CD4-positive, alpha-beta memory T cell (primary cell): ENCODE data around the gene RABEP2. TPM values are rescaled to one million over a fixed set of nuclear protein-coding genes. Genes with fewer than 3 reads are reported as not detected.
A peak's percentile ranks its signal among the peaks of the same experiment; 100 is the strongest.

Experiments used
- CTCF ChIA-PET: fragments of 350-600 bp; sonication (Branson Sonifier 250); formaldehyde crosslinking; loops from one replicate; lab custom pipeline; 2021; ENCODE audit warnings: inconsistent platforms; ENCODE audit not compliant: partially characterized antibody; lab: Charles Lee
- POLR2A ChIA-PET: fragments of 350-600 bp; sonication (Branson Sonifier 250); formaldehyde crosslinking; loops from one replicate; lab custom pipeline; 2021; ENCODE audit not compliant: partially characterized antibody; lab: Charles Lee
- DNase-seq, 5 donors: peaks; one replicate each; pipeline versions ENCODE4 v3.0.0 to v3.0.0-alpha.2; 2020 to 2022; ENCODE audit warnings: mixed read lengths in 1 of 5
- H3K27ac ChIP-seq: one replicate; pipeline ENCODE4 v1.7.0; 2013; ENCODE audit warnings: low read depth, low read length
- H3K27me3 ChIP-seq: 2 replicates; pipeline ENCODE4 v1.7.0; 2013; ENCODE audit warnings: mild to moderate bottlenecking, low read length, moderate library complexity; ENCODE audit not compliant: insufficient read depth
- H3K36me3 ChIP-seq: 2 replicates; pipeline ENCODE4 v1.7.0; 2013; ENCODE audit warnings: mild to moderate bottlenecking, low read length, moderate library complexity; ENCODE audit not compliant: insufficient read depth
- H3K4me1 ChIP-seq: 2 replicates; pipeline ENCODE4 v1.7.0; 2013; ENCODE audit warnings: mild to moderate bottlenecking, low read length, moderate library complexity; ENCODE audit not compliant: insufficient read depth
- H3K4me3 ChIP-seq, 2 donors: one replicate each; pipeline ENCODE4 v1.7.0; 2013; ENCODE audit warnings: low read length in 2 of 2, mild to moderate bottlenecking in 1 of 2
- H3K9me3 ChIP-seq, 2 donors: one replicate each; pipeline ENCODE4 v1.7.0; 2013; ENCODE audit warnings: low read length in 2 of 2, control low read depth in 1 of 2; ENCODE audit not compliant: control insufficient read depth in 1 of 2
- H3K27ac Mint-ChIP-seq, 7 donors: one replicate each; pipeline ENCODE4 v1.8.0; 2020 to 2021; ENCODE audit warnings: mixed read lengths in 7 of 7, mild to moderate bottlenecking in 6 of 7, inconsistent platforms in 3 of 7, moderate library complexity in 3 of 7
- H3K27me3 Mint-ChIP-seq, 2 donors: one replicate each; pipeline ENCODE4 v1.8.0; 2020 to 2021; ENCODE audit warnings: mixed read lengths in 2 of 2
- H3K36me3 Mint-ChIP-seq, 2 donors: one replicate each; pipeline ENCODE4 v1.8.0; 2020 to 2021; ENCODE audit warnings: mixed read lengths in 2 of 2, inconsistent platforms in 1 of 2, mild to moderate bottlenecking in 1 of 2
- H3K4me1 Mint-ChIP-seq, 4 donors: one replicate each; pipeline ENCODE4 v1.8.0; 2020 to 2021; ENCODE audit warnings: mixed read lengths in 4 of 4, mild to moderate bottlenecking in 1 of 4
- H3K4me3 Mint-ChIP-seq, 8 donors: one replicate each; pipeline ENCODE4 v1.8.0; 2020 to 2021; ENCODE audit warnings: mixed read lengths in 8 of 8, mild to moderate bottlenecking in 7 of 8, moderate library complexity in 6 of 8, inconsistent platforms in 3 of 8
- H3K9me3 Mint-ChIP-seq, 8 donors: one replicate each; pipeline ENCODE4 v1.8.0; 2020 to 2021; ENCODE audit warnings: mixed read lengths in 8 of 8, mild to moderate bottlenecking in 5 of 8, inconsistent platforms in 3 of 8, moderate library complexity in 1 of 8
- intact Hi-C: fragments of 100-400 bp; cut with micrococcal nuclease; formaldehyde crosslinking; loops from one replicate; pipeline ENCODE4 v1.15.1; 2023
- polyA plus RNA-seq, 2 donors: library from polyadenylated mRNA; unstranded; fragments of 300-500 nt; fragmentation: Illumina TruSeq; gene quantifications; one replicate each; pipeline ENCODE4 v1.2.3, GENCODE V29; 2021
- total RNA-seq, 2 experiments: library from RNA; stranded (reverse); gene quantifications; one replicate each; pipeline ENCODE4 v1.2.3, GENCODE V29; 2021

RABEP2 gene
- total and polyA plus RNA-seq, 4 experiments from 2014 or later: 3.1 to 29.0 (median 15.4) TPM

DNA sequence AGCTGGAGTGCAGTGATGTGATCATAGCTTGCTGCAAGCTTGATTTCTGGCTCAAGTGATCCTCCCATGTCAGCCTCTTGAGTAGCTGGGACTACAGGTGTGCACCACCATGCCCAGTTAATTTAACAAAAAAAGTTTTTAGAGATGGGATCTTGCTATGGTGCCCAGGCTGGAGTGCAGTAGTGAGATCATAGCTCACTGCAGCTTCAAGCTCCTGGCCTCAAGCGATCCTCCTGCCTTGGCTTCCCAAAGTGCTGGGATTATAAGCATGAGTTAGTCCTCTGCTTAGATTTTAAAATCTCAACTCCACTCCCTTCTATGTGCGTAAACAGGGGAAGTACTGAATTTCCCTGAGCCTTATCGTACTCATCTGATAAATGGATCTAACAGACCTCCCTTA is 6.3 kb downstream of the RABEP2 start:
- intact Hi-C loops: no loop called here
- POLR2A ChIA-PET: no interaction called here
- no peak overlapping the region for H3K27ac Mint-ChIP-seq
- Histone ChIP-seq H3K27ac (no peak overlapping the region), H3K9me3 (no peaks in the 10 kb centered on the region), H3K36me3 (peaks cover 10% of the 10 kb centered on the region), H3K4me3 (no peak overlapping the region), H3K27me3 (no peaks in the 10 kb centered on the region), H3K4me1 (no peaks in the 10 kb centered on the region)
- DNase-seq: no peak
- H3K27me3 Mint-ChIP-seq: no peaks in the 10 kb centered on the region
- no peaks in the 10 kb centered on the region for H3K9me3 Mint-ChIP-seq
- no peak overlapping the region for H3K4me3 Mint-ChIP-seq
- H3K4me1 Mint-ChIP-seq: peaks cover 0 to 5% (median 2%) of the 10 kb centered on the region in 4 donors
- H3K36me3 Mint-ChIP-seq: peaks cover 28 to 36% of the 10 kb centered on the region in 2 donors
- CTCF ChIA-PET: interaction anchor here (1.0 to 1.3 kb wide), 3 partner anchors 17 to 56 kb away, joined by 3 to 4 read pairs (median 3); no protein-coding TSS in a partner anchor

DNA sequence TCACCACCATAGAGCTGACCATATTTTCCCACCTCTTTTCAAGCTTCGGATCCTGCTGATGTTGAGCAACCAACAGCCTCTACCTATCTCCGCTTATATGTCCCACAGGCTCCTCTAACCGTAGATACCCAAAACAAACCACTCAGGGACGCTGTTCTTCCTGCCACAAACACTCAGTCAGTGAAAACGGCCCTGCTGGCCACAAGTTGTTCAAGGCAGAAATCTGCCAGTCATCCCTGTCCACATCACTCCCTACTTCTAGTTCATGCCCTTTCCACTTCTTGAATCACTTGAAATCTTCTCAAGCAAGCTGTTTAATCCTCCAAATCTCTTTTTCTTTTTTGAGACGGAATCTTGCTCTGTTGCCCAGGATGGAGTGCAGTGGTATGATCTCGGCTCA is 7.9 kb downstream of the RABEP2 start:
- Mint-ChIP-seq H3K4me1 (no peaks in the 10 kb centered on the region), H3K36me3 (peaks cover 35 to 38% of the 10 kb centered on the region in 2 donors), H3K4me3 (no peak overlapping the region), H3K27ac (peak overlapping the region in 1 of 7 donors; percentile 62), H3K9me3 (no peaks in the 10 kb centered on the region), H3K27me3 (no peaks in the 10 kb centered on the region)
- no peak for DNase-seq
- intact Hi-C loops: no loop called here
- POLR2A ChIA-PET: no interaction called here
- Histone ChIP-seq H3K4me3 (no peak overlapping the region), H3K27me3 (no peaks in the 10 kb centered on the region), H3K36me3 (peaks cover 10% of the 10 kb centered on the region), H3K4me1 (no peaks in the 10 kb centered on the region), H3K9me3 (no peaks in the 10 kb centered on the region), H3K27ac (no peak overlapping the region)
- CTCF ChIA-PET: no interaction called here

DNA sequence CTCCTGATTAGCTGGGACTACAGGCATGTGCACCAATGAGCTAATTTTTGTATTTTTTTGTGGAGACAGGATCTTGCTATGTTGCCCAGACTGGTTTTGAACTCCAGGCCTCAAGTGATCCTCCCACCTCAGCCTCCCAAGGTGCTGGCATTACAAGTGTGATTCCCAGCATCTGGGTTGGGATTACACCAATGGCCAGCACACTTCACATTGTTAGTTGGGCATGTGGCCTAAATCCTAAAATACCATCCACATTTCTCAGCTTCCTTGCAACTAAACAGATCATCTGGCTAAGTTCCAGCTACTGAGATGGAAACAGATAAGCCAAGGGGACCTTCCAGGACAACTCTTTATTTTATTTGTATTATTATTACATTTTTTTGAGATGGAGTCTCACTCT is 9.9 kb downstream of the RABEP2 start:
- Mint-ChIP-seq H3K4me1 (no peaks in the 10 kb centered on the region), H3K27ac (peak overlapping the region in 1 of 7 donors; percentile 19), H3K27me3 (no peaks in the 10 kb centered on the region), H3K36me3 (peaks cover 30 to 39% of the 10 kb centered on the region in 2 donors), H3K4me3 (no peak overlapping the region), H3K9me3 (no peaks in the 10 kb centered on the region)
- peaks cover 10% of the 10 kb centered on the region for H3K36me3 ChIP-seq
- H3K9me3 ChIP-seq: no peaks in the 10 kb centered on the region
- ChIA-PET CTCF (interaction anchor here (0.9 to 1.5 kb wide), 3 partner anchors 15 to 32 kb away, joined by 3 read pairs; no protein-coding TSS in a partner anchor), POLR2A (no interaction called here)
- H3K4me1 ChIP-seq: no peaks in the 10 kb centered on the region
- no peak for DNase-seq
- intact Hi-C loops: no loop called here
- no peak overlapping the region for H3K4me3 ChIP-seq
- no peak overlapping the region for H3K27ac ChIP-seq
- H3K27me3 ChIP-seq: no peaks in the 10 kb centered on the region

DNA sequence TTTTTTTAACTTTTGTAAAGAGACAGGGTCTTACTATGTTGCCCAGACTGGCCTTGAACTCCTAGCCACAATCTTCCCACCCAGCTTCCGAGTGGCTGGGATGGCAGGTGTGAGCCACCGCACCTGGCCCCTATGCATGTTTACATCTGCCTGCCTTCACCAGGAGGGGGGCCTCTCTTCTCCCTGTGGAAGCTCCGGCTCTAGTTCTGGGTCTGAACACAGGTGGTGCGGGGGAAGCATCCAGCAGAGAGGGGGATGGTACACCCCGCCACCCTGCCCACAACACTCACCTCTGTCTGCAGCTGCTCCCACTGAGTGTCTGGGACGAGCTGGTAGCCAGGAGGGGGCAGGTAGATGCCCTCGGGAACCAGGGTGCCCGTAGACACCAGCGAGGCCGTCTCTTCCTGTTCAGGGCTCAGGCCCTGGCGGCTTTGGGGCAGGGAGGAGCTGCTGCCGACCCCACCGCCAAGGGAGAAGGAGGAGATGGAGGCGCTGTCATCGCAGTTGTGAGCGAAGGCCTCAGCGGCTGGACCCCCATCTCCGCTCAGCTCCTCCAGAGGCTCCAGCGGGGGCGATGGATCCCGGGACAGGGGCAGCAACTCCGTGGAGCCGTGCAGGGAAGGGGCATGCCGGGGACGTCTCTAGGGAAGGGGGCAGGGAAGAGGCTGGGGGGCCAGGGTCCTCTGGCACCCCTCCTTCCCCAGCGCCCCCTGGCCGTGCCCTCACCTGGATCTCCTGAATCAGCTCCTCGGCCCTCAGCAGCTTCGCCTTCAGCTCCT is 10.9 kb downstream of the RABEP2 start:
- Mint-ChIP-seq H3K4me1 (no peaks in the 10 kb centered on the region), H3K27ac (no peak overlapping the region), H3K9me3 (no peaks in the 10 kb centered on the region), H3K36me3 (peaks cover 26 to 31% of the 10 kb centered on the region in 2 donors), H3K4me3 (peak overlapping the region in 1 of 8 donors; percentile 31), H3K27me3 (no peaks in the 10 kb centered on the region)
- Histone ChIP-seq H3K27me3 (no peaks in the 10 kb centered on the region), H3K27ac (no peak overlapping the region), H3K4me1 (no peaks in the 10 kb centered on the region), H3K36me3 (peaks cover 5% of the 10 kb centered on the region), H3K4me3 (no peak overlapping the region), H3K9me3 (no peaks in the 10 kb centered on the region)
- intact Hi-C loops: no loop called here
- DNase-seq: no peak
- ChIA-PET CTCF (interaction anchor here (1.2 to 1.5 kb wide), 2 partner anchors 14 to 33 kb away, joined by 3 read pairs; no protein-coding TSS in a partner anchor), POLR2A (interaction anchor here (0.7 kb wide), 1 partner anchor 66 kb away, joined by 5 read pairs; no protein-coding TSS in a partner anchor)

DNA sequence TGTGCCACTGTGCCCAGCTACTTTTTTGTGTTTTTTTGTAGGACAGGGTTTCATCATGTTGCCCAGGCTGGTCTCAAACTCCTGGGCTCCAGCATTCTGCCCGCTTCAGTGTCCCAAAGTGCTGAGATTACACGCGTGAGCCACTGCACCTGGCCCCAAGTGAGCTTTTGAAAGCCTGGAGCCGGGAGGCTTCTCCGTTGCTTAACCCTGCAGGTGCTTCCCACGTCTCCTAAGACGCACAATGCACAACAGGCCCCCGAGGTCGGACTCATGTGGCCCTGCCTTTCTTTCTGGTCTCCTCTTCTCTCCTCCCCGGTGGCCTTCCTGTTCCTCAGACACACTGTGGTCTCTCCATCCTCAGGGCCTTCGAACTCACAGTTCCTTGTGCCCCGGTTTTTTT is 12.5 kb downstream of the RABEP2 start:
- intact Hi-C loops: no loop called here
- Mint-ChIP-seq H3K4me1 (no peaks in the 10 kb centered on the region), H3K4me3 (no peak overlapping the region), H3K27me3 (no peaks in the 10 kb centered on the region), H3K27ac (peak overlapping the region in 2 of 7 donors; percentile 29 to 48), H3K9me3 (no peaks in the 10 kb centered on the region), H3K36me3 (peaks cover 22 to 28% of the 10 kb centered on the region in 2 donors)
- Histone ChIP-seq H3K4me1 (no peaks in the 10 kb centered on the region), H3K4me3 (no peak overlapping the region), H3K27ac (no peak overlapping the region), H3K27me3 (no peaks in the 10 kb centered on the region), H3K9me3 (no peaks in the 10 kb centered on the region), H3K36me3 (peaks cover 5% of the 10 kb centered on the region)
- no peak for DNase-seq
- ChIA-PET CTCF (interaction anchor here (0.7 kb wide), 1 partner anchor 85 kb away, joined by 3 read pairs; no protein-coding TSS in a partner anchor), POLR2A (no interaction called here)

DNA sequence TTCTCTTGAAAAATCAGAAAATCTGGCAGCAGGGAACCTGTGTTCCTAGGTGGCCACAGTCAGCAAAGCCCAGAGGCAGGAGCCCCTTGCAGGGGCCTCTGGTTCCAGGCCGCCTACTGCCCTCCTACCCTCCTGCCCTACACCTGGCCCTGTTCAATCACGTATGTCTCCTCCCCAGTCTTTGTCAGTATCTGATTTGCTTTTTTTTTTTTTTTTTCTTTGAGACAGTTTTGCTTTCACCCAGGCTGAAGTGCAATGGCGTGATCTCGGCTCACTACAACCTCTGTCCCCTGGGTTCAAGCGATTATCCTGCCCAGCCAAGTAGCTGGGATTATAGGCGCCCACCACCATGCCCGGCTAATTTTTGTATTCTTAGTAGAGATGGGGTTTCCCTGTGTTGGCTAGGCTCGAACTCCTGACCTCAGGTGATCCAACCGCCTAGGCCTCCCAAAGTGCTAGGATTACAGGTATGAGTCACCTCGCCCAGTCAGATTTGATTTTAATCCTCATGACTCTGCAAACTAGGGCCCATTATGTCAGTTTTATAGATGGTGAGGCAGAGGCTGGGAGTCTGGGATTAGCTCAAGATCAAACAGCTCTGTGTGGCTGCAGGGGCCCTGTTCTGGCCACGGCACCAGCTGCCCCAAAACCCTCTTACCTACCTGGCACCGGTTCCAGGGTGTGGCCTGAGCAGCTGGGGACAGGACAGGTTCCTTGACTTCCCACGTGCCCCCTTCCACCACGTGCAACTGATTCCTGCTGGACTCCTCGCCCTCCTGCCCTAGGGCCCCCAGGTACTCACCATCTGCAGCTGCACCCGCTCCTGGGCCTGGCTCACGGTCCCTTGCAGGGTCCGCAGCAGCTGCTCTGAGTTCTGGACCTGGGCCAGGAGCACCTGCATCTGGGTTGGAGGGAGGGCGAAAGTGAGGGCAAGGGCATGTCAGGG is 14.7 kb downstream of the RABEP2 start:
- Histone ChIP-seq H3K36me3 (peaks cover 5% of the 10 kb centered on the region), H3K27ac (no peak overlapping the region), H3K9me3 (no peaks in the 10 kb centered on the region), H3K4me3 (no peak overlapping the region), H3K27me3 (no peaks in the 10 kb centered on the region), H3K4me1 (no peaks in the 10 kb centered on the region)
- no peak for DNase-seq
- Mint-ChIP-seq H3K36me3 (peaks cover 12 to 21% of the 10 kb centered on the region in 2 donors), H3K9me3 (no peaks in the 10 kb centered on the region), H3K4me1 (no peaks in the 10 kb centered on the region), H3K27me3 (no peaks in the 10 kb centered on the region), H3K27ac (no peak overlapping the region), H3K4me3 (no peak overlapping the region)
- ChIA-PET POLR2A (no interaction called here), CTCF (interaction anchor here (0.7 kb wide), 1 partner anchor 23 kb away, joined by 3 read pairs; no protein-coding TSS in a partner anchor)
- intact Hi-C loops: no loop called here
